HEK293 (cell line): Measurements from ENCODE around the gene RRAS.

ENCODE experiments used
- GLI2 ChIP-seq: fragments of 450-650 bp; formaldehyde crosslinking; IDR thresholded peaks from 2 replicates; pipeline ENCODE4; 2017; ENCODE audit warnings: missing biosample characterization, missing genetic modification characterization, low read depth, borderline replicate concordance
- GLIS1 ChIP-seq: fragments of 450-650 bp; formaldehyde crosslinking; IDR thresholded peaks from 2 replicates; pipeline ENCODE4 v1.5.1; 2016; ENCODE audit warnings: missing biosample characterization, missing genetic modification characterization
- KLF8 ChIP-seq: fragments of 450-650 bp; formaldehyde crosslinking; IDR thresholded peaks from 2 replicates; pipeline ENCODE4 v1.5.1; 2016; ENCODE audit warnings: missing biosample characterization, missing genetic modification characterization
- KLF9 ChIP-seq: fragments of 450-650 bp; formaldehyde crosslinking; IDR thresholded peaks from 2 replicates; pipeline ENCODE4 v1.5.1; 2016; ENCODE audit warnings: missing biosample characterization, missing genetic modification characterization, low read depth
- PRDM4 ChIP-seq: fragments of 450-650 bp; formaldehyde crosslinking; IDR thresholded peaks from 2 replicates; pipeline ENCODE4 v1.5.1; 2017; ENCODE audit warnings: missing biosample characterization, missing genetic modification characterization
- SP3 ChIP-seq: fragments of 450-650 bp; formaldehyde crosslinking; IDR thresholded peaks from 2 replicates; pipeline ENCODE4 v1.5.1; 2016; ENCODE audit warnings: missing biosample characterization, missing genetic modification characterization
- SP7 ChIP-seq: fragments of 450-650 bp; formaldehyde crosslinking; IDR thresholded peaks from 2 replicates; pipeline ENCODE4 v1.5.1; 2016; ENCODE audit warnings: missing biosample characterization, missing genetic modification characterization
- ZNF175 ChIP-seq: fragments of 450-650 bp; formaldehyde crosslinking; IDR thresholded peaks from 2 replicates; pipeline ENCODE4 v1.5.1; 2016; ENCODE audit warnings: missing biosample characterization, missing genetic modification characterization
- ZNF18 ChIP-seq: fragments of 450-650 bp; formaldehyde crosslinking; IDR thresholded peaks from 2 replicates; pipeline ENCODE4 v1.5.1; 2016; ENCODE audit warnings: missing biosample characterization, missing genetic modification characterization
- ZNF404 ChIP-seq: fragments of 450-650 bp; formaldehyde crosslinking; IDR thresholded peaks from 2 replicates; pipeline ENCODE4 v1.5.1; 2017; ENCODE audit warnings: missing biosample characterization, missing genetic modification characterization
- ZNF529 ChIP-seq: fragments of 450-650 bp; formaldehyde crosslinking; IDR thresholded peaks from 2 replicates; pipeline ENCODE4 v1.5.1; 2017; ENCODE audit warnings: missing genetic modification characterization, missing biosample characterization; ENCODE audit not compliant: insufficient replicate concordance
- ZNF549 ChIP-seq: fragments of 450-650 bp; IDR thresholded peaks from 2 replicates; pipeline ENCODE4 v1.5.1; 2018; ENCODE audit warnings: missing biosample characterization, missing genetic modification characterization, mild to moderate bottlenecking, inconsistent platforms, moderate library complexity
- ZNF561 ChIP-seq: fragments of 450-650 bp; IDR thresholded peaks from 2 replicates; pipeline ENCODE4 v1.5.1; 2018; ENCODE audit warnings: missing biosample characterization, missing genetic modification characterization, borderline replicate concordance
- ZNF670 ChIP-seq: fragments of 450-650 bp; formaldehyde crosslinking; IDR thresholded peaks from 2 replicates; pipeline ENCODE4 v1.5.1; 2016; ENCODE audit warnings: missing biosample characterization, missing genetic modification characterization, low read depth
- ZNF701 ChIP-seq: fragments of 450-650 bp; formaldehyde crosslinking; IDR thresholded peaks from 2 replicates; pipeline ENCODE4 v1.5.1; 2016; ENCODE audit warnings: missing biosample characterization, missing genetic modification characterization
- ZNF76 ChIP-seq: fragments of 450-650 bp; formaldehyde crosslinking; IDR thresholded peaks from 2 replicates; pipeline ENCODE4; 2016; ENCODE audit warnings: low read depth, missing biosample characterization, missing genetic modification characterization, borderline replicate concordance
- ZNF791 ChIP-seq: fragments of 450-650 bp; formaldehyde crosslinking; IDR thresholded peaks from 2 replicates; pipeline ENCODE4 v1.5.1; 2016; ENCODE audit warnings: missing biosample characterization, missing genetic modification characterization
- ZNF792 ChIP-seq: fragments of 450-650 bp; formaldehyde crosslinking; IDR thresholded peaks from 2 replicates; pipeline ENCODE4 v1.5.1; 2016; ENCODE audit warnings: missing biosample characterization, missing genetic modification characterization
- ZNF830 ChIP-seq: fragments of 450-650 bp; IDR thresholded peaks from 2 replicates; pipeline ENCODE4 v1.5.0; 2018; ENCODE audit warnings: missing biosample characterization, missing genetic modification characterization, low read depth, mild to moderate bottlenecking, moderate library complexity
- ZSCAN23 ChIP-seq: fragments of 450-650 bp; formaldehyde crosslinking; IDR thresholded peaks from 2 replicates; pipeline ENCODE4 v1.5.1; 2016; ENCODE audit warnings: missing biosample characterization, missing genetic modification characterization
- TF ChIP-seq, protein P1 (sequence below): fragments of 450-650 bp; formaldehyde crosslinking; IDR thresholded peaks from 2 replicates; pipeline ENCODE4 v1.5.1; 2016; ENCODE audit warnings: missing biosample characterization, missing genetic modification characterization
- TF ChIP-seq, protein P2 (sequence below): fragments of 450-650 bp; formaldehyde crosslinking; IDR thresholded peaks from 2 replicates; pipeline ENCODE4 v1.5.1; 2017; ENCODE audit warnings: missing biosample characterization, mild to moderate bottlenecking, missing genetic modification characterization, moderate library complexity
- TF ChIP-seq, protein P3 (sequence below): fragments of 450-650 bp; formaldehyde crosslinking; IDR thresholded peaks from 2 replicates; pipeline ENCODE4 v1.5.1; 2016; ENCODE audit warnings: missing biosample characterization, missing genetic modification characterization, low read depth
- TF ChIP-seq, protein P4 (sequence below): fragments of 450-650 bp; formaldehyde crosslinking; IDR thresholded peaks from 2 replicates; pipeline ENCODE4 v1.5.1; 2016; ENCODE audit warnings: missing biosample characterization, missing genetic modification characterization
- TF ChIP-seq, protein P5 (sequence below): fragments of 450-650 bp; formaldehyde crosslinking; IDR thresholded peaks from 2 replicates; pipeline ENCODE4 v1.5.1; 2016; ENCODE audit warnings: missing biosample characterization, missing genetic modification characterization

RRAS gene

GRCh38 chr19:49664171-49665035 lies 24.5 kb upstream of the RRAS start (continued):
- TF ChIP-seq, protein P1, sequence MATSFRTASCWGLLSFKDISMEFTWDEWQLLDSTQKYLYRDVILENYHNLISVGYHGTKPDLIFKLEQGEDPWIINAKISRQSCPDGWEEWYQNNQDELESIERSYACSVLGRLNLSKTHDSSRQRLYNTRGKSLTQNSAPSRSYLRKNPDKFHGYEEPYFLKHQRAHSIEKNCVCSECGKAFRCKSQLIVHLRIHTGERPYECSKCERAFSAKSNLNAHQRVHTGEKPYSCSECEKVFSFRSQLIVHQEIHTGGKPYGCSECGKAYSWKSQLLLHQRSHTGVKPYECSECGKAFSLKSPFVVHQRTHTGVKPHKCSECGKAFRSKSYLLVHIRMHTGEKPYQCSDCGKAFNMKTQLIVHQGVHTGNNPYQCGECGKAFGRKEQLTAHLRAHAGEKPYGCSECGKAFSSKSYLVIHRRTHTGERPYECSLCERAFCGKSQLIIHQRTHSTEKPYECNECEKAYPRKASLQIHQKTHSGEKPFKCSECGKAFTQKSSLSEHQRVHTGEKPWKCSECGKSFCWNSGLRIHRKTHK: no peak
- no peak for TF ChIP-seq GLI2
- TF ChIP-seq ZNF549 (tag by site-specific recombination): no peak
- TF ChIP-seq, protein P2, sequence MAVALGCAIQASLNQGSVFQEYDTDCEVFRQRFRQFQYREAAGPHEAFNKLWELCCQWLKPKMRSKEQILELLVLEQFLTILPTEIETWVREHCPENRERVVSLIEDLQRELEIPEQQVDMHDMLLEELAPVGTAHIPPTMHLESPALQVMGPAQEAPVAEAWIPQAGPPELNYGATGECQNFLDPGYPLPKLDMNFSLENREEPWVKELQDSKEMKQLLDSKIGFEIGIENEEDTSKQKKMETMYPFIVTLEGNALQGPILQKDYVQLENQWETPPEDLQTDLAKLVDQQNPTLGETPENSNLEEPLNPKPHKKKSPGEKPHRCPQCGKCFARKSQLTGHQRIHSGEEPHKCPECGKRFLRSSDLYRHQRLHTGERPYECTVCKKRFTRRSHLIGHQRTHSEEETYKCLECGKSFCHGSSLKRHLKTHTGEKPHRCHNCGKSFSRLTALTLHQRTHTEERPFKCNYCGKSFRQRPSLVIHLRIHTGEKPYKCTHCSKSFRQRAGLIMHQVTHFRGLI (tag by site-specific recombination): peak; percentile 27; the same call in 1 of the 2 replicates
- TF ChIP-seq, protein P3, sequence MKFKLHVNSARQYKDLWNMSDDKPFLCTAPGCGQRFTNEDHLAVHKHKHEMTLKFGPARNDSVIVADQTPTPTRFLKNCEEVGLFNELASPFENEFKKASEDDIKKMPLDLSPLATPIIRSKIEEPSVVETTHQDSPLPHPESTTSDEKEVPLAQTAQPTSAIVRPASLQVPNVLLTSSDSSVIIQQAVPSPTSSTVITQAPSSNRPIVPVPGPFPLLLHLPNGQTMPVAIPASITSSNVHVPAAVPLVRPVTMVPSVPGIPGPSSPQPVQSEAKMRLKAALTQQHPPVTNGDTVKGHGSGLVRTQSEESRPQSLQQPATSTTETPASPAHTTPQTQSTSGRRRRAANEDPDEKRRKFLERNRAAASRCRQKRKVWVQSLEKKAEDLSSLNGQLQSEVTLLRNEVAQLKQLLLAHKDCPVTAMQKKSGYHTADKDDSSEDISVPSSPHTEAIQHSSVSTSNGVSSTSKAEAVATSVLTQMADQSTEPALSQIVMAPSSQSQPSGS: no peak
- TF ChIP-seq ZNF529: no peak
- TF ChIP-seq ZNF561: peak; percentile 51; the same call in 1 of the 2 replicates
- TF ChIP-seq ZNF830 (tag by site-specific recombination): no peak
- TF ChIP-seq PRDM4 (tag by site-specific recombination): no peak
- no peak for TF ChIP-seq ZSCAN23
- peak; percentile 83; the same call in 1 of the 2 replicates for TF ChIP-seq ZNF76 (tag by site-specific recombination)
- no peak for TF ChIP-seq ZNF791 (tag by site-specific recombination)
- no peak for TF ChIP-seq ZNF18 (tag by site-specific recombination)
- TF ChIP-seq ZNF792: no peak
- TF ChIP-seq SP3 (tag by site-specific recombination): peak; percentile 85
- TF ChIP-seq, protein P4, sequence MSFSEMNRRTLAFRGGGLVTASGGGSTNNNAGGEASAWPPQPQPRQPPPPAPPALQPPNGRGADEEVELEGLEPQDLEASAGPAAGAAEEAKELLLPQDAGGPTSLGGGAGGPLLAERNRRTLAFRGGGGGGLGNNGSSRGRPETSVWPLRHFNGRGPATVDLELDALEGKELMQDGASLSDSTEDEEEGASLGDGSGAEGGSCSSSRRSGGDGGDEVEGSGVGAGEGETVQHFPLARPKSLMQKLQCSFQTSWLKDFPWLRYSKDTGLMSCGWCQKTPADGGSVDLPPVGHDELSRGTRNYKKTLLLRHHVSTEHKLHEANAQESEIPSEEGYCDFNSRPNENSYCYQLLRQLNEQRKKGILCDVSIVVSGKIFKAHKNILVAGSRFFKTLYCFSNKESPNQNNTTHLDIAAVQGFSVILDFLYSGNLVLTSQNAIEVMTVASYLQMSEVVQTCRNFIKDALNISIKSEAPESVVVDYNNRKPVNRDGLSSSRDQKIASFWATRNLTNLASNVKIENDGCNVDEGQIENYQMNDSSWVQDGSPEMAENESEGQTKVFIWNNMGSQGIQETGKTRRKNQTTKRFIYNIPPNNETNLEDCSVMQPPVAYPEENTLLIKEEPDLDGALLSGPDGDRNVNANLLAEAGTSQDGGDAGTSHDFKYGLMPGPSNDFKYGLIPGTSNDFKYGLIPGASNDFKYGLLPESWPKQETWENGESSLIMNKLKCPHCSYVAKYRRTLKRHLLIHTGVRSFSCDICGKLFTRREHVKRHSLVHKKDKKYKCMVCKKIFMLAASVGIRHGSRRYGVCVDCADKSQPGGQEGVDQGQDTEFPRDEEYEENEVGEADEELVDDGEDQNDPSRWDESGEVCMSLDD (tag by site-specific recombination): peak; percentile 79
- TF ChIP-seq, protein P5, sequence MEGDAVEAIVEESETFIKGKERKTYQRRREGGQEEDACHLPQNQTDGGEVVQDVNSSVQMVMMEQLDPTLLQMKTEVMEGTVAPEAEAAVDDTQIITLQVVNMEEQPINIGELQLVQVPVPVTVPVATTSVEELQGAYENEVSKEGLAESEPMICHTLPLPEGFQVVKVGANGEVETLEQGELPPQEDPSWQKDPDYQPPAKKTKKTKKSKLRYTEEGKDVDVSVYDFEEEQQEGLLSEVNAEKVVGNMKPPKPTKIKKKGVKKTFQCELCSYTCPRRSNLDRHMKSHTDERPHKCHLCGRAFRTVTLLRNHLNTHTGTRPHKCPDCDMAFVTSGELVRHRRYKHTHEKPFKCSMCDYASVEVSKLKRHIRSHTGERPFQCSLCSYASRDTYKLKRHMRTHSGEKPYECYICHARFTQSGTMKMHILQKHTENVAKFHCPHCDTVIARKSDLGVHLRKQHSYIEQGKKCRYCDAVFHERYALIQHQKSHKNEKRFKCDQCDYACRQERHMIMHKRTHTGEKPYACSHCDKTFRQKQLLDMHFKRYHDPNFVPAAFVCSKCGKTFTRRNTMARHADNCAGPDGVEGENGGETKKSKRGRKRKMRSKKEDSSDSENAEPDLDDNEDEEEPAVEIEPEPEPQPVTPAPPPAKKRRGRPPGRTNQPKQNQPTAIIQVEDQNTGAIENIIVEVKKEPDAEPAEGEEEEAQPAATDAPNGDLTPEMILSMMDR (tag by site-specific recombination): peak; percentile 30; the same call in 1 of the 2 replicates
- peak; percentile 57; the same call in 1 of the 2 replicates for TF ChIP-seq GLIS1 (tag by site-specific recombination)
- TF ChIP-seq ZNF404 (tag by site-specific recombination): no peak
- TF ChIP-seq SP7: peak; percentile 50; the same call in 1 of the 2 replicates
- no peak for TF ChIP-seq ZNF670
- peak; percentile 87 for TF ChIP-seq KLF8 (tag by site-specific recombination)
- no peak for TF ChIP-seq ZNF701 (tag by site-specific recombination)
- TF ChIP-seq KLF9 (tag by site-specific recombination): peak; percentile 77
- no peak for TF ChIP-seq ZNF175 (tag by site-specific recombination)
